ENCODE results near the gene IFNA2. TPM values are rescaled to one million over a fixed set of nuclear protein-coding genes. Genes with fewer than 3 reads are reported as not detected.

Gene IFNA2
- polyA plus RNA-seq, 1 donor = not detected

GRCh38 chr9:21413151-21413550 is 28.0 kb upstream of the IFNA2 start:
- Histone ChIP-seq H3K4me3 (ENCODE audit: low read length) (no peak overlapping the region), H3K27ac (ENCODE audit: low read length) (no peak overlapping the region), H3K36me3 (ENCODE audit: control insufficient read depth, insufficient read depth, low read length) (no peaks in the 10 kb centered on the region), H3K4me1 (ENCODE audit: control insufficient read depth, insufficient read depth, low read length) (no peaks in the 10 kb centered on the region), H3K9me3 (ENCODE audit: control insufficient read depth, low read depth, low read length) (no peaks in the 10 kb centered on the region), H3K27me3 (ENCODE audit: control insufficient read depth, insufficient read depth, low read length) (peaks cover 5% of the 10 kb centered on the region)
- 72% methylated on average over 2 of the region's 4 CpGs for WGBS (ENCODE audit: insufficient coverage, low lambda C conversion rate)
- DNase-seq = no peak

GRCh38 chr9:21412107-21412506 is 26.9 kb upstream of the IFNA2 start:
- Histone ChIP-seq H3K4me3 (ENCODE audit: low read length) (no peak overlapping the region), H3K36me3 (ENCODE audit: control insufficient read depth, insufficient read depth, low read length) (no peaks in the 10 kb centered on the region), H3K9me3 (ENCODE audit: control insufficient read depth, low read depth, low read length) (no peaks in the 10 kb centered on the region), H3K4me1 (ENCODE audit: control insufficient read depth, insufficient read depth, low read length) (no peaks in the 10 kb centered on the region), H3K27ac (ENCODE audit: low read length) (no peak overlapping the region), H3K27me3 (ENCODE audit: control insufficient read depth, insufficient read depth, low read length) (peaks cover 5% of the 10 kb centered on the region)
- DNase-seq = no peak

- Histone ChIP-seq H3K4me1 (ENCODE audit: control insufficient read depth, insufficient read depth, low read length) (no peaks in the 10 kb centered on the region), H3K4me3 (ENCODE audit: low read length) (no peak within 1 kb of the TSS), H3K27me3 (ENCODE audit: control insufficient read depth, insufficient read depth, low read length) (peaks cover 8% of the 10 kb centered on the region), H3K36me3 (ENCODE audit: control insufficient read depth, insufficient read depth, low read length) (no peaks in the 10 kb centered on the region), H3K27ac (ENCODE audit: low read length) (no peak within 1 kb of the TSS), H3K9me3 (ENCODE audit: control insufficient read depth, low read depth, low read length) (no peaks in the 10 kb centered on the region)
- DNase-seq = no peak
- no CpG with 5 or more reads among the region's 1 CpG for WGBS (ENCODE audit: insufficient coverage, low lambda C conversion rate)
Observed at GRCh38 chr9:21408817-21409216, 23.6 kb upstream of the IFNA2 start, which contains the start of gene IFNA8. TSS of gene IFNA8 (plus strand) at chr9:21409117. CDS start at chr9:21409177, 60 bp downstream.

GRCh38 chr9:21404146-21404545 is 18.9 kb upstream of the IFNA2 start:
- H3K27me3 ChIP-seq (ENCODE audit: control insufficient read depth, insufficient read depth, low read length) = peaks cover 32% of the 10 kb centered on the region
- DNase-seq = no peak
- no peaks in the 10 kb centered on the region for H3K4me1 ChIP-seq (ENCODE audit: control insufficient read depth, insufficient read depth, low read length)
- H3K9me3 ChIP-seq (ENCODE audit: control insufficient read depth, low read depth, low read length) = peaks cover 3% of the 10 kb centered on the region
- no peaks in the 10 kb centered on the region for H3K36me3 ChIP-seq (ENCODE audit: control insufficient read depth, insufficient read depth, low read length)
- no peak overlapping the region for H3K4me3 ChIP-seq (ENCODE audit: low read length)
- H3K27ac ChIP-seq (ENCODE audit: low read length) = no peak overlapping the region
- WGBS (ENCODE audit: insufficient coverage, low lambda C conversion rate) = no CpG with 5 or more reads among the region's 3 CpGs

GRCh38 chr9:21402386-21403251 is 17.4 kb upstream of the IFNA2 start:
- Histone ChIP-seq H3K4me3 (ENCODE audit: low read length) (peak overlapping the region; percentile 6), H3K27me3 (ENCODE audit: control insufficient read depth, insufficient read depth, low read length) (peaks cover 39% of the 10 kb centered on the region), H3K27ac (ENCODE audit: low read length) (no peak overlapping the region), H3K36me3 (ENCODE audit: control insufficient read depth, insufficient read depth, low read length) (no peaks in the 10 kb centered on the region), H3K9me3 (ENCODE audit: control insufficient read depth, low read depth, low read length) (peaks cover 3% of the 10 kb centered on the region), H3K4me1 (ENCODE audit: control insufficient read depth, insufficient read depth, low read length) (no peaks in the 10 kb centered on the region)
- no CpG with 5 or more reads among the region's 53 CpGs for WGBS (ENCODE audit: insufficient coverage, low lambda C conversion rate)
- DNase-seq = no peak

GRCh38 chr9:21399956-21400355 is 14.8 kb upstream of the IFNA2 start:
- no peaks in the 10 kb centered on the region for H3K4me1 ChIP-seq (ENCODE audit: control insufficient read depth, insufficient read depth, low read length)
- no peaks in the 10 kb centered on the region for H3K36me3 ChIP-seq (ENCODE audit: control insufficient read depth, insufficient read depth, low read length)
- no CpG with 5 or more reads among the region's 3 CpGs for WGBS (ENCODE audit: insufficient coverage, low lambda C conversion rate)
- peaks cover 53% of the 10 kb centered on the region for H3K27me3 ChIP-seq (ENCODE audit: control insufficient read depth, insufficient read depth, low read length)
- H3K27ac ChIP-seq (ENCODE audit: low read length) = no peak overlapping the region
- no peak overlapping the region for H3K4me3 ChIP-seq (ENCODE audit: low read length)
- DNase-seq = no peak
- H3K9me3 ChIP-seq (ENCODE audit: control insufficient read depth, low read depth, low read length) = peaks cover 3% of the 10 kb centered on the region

- no peak for DNase-seq
- no peaks in the 10 kb centered on the region for H3K4me1 ChIP-seq (ENCODE audit: control insufficient read depth, insufficient read depth, low read length)
- WGBS (ENCODE audit: insufficient coverage, low lambda C conversion rate) = 100% methylated on average over 2 of the region's 5 CpGs
Observed at GRCh38 chr9:21398955-21399489, 13.8 kb upstream of the IFNA2 start.

GRCh38 chr9:21395778-21396717 is 10.8 kb upstream of the IFNA2 start:
- peak in 1 of 2 donors; percentile 39 for DNase-seq
- no CpG with 5 or more reads among the region's 40 CpGs for WGBS (ENCODE audit: insufficient coverage, low lambda C conversion rate)
- Histone ChIP-seq H3K27ac (ENCODE audit: low read length) (no peak overlapping the region), H3K4me3 (ENCODE audit: low read length) (peak overlapping the region; percentile 35), H3K36me3 (ENCODE audit: control insufficient read depth, insufficient read depth, low read length) (no peaks in the 10 kb centered on the region), H3K4me1 (ENCODE audit: control insufficient read depth, insufficient read depth, low read length) (no peaks in the 10 kb centered on the region), H3K9me3 (ENCODE audit: control insufficient read depth, low read depth, low read length) (no peaks in the 10 kb centered on the region), H3K27me3 (ENCODE audit: control insufficient read depth, insufficient read depth, low read length) (peaks cover 38% of the 10 kb centered on the region)

More at GRCh38 chr9:21398955-21399489, 13.8 kb upstream of the IFNA2 start:
- no peaks in the 10 kb centered on the region for H3K36me3 ChIP-seq (ENCODE audit: control insufficient read depth, insufficient read depth, low read length)
- peaks cover 3% of the 10 kb centered on the region for H3K9me3 ChIP-seq (ENCODE audit: control insufficient read depth, low read depth, low read length)
- H3K27ac ChIP-seq (ENCODE audit: low read length) = no peak overlapping the region
- no peak overlapping the region for H3K4me3 ChIP-seq (ENCODE audit: low read length)
- peaks cover 52% of the 10 kb centered on the region for H3K27me3 ChIP-seq (ENCODE audit: control insufficient read depth, insufficient read depth, low read length)

- Histone ChIP-seq H3K36me3 (ENCODE audit: control insufficient read depth, insufficient read depth, low read length) (no peaks in the 10 kb centered on the region), H3K27ac (ENCODE audit: low read length) (no peak overlapping the region), H3K27me3 (ENCODE audit: control insufficient read depth, insufficient read depth, low read length) (peaks cover 23% of the 10 kb centered on the region), H3K4me3 (ENCODE audit: low read length) (no peak overlapping the region), H3K4me1 (ENCODE audit: control insufficient read depth, insufficient read depth, low read length) (no peaks in the 10 kb centered on the region), H3K9me3 (ENCODE audit: control insufficient read depth, low read depth, low read length) (no peaks in the 10 kb centered on the region)
- no CpG with 5 or more reads among the region's 6 CpGs for WGBS (ENCODE audit: insufficient coverage, low lambda C conversion rate)
- no peak for DNase-seq
Observed at GRCh38 chr9:21392270-21392669, 7.1 kb upstream of the IFNA2 start.

GRCh38 chr9:21383627-21384026 is 1.6 kb downstream of the IFNA2 start:
- no peaks in the 10 kb centered on the region for H3K4me1 ChIP-seq (ENCODE audit: control insufficient read depth, insufficient read depth, low read length)
- 70% methylated on average over 4 of the region's 4 CpGs for WGBS (ENCODE audit: insufficient coverage, low lambda C conversion rate)
- H3K36me3 ChIP-seq (ENCODE audit: control insufficient read depth, insufficient read depth, low read length) = no peaks in the 10 kb centered on the region
- H3K27me3 ChIP-seq (ENCODE audit: control insufficient read depth, insufficient read depth, low read length) = peaks cover 9% of the 10 kb centered on the region
- no peaks in the 10 kb centered on the region for H3K9me3 ChIP-seq (ENCODE audit: control insufficient read depth, low read depth, low read length)
- DNase-seq = no peak
- no peak overlapping the region for H3K27ac ChIP-seq (ENCODE audit: low read length)
- H3K4me3 ChIP-seq (ENCODE audit: low read length) = no peak overlapping the region
